Stomach (tissue), 4 donors: ENCODE results near the gene RANBP10.

Experiments
- CTCF ChIP-seq, 7 experiments: fragments of 450-650 bp in 4 of 7; fragments of 200-600 bp in 3 of 7; sonication (generic) in 3 of 7; IDR thresholded peaks; one replicate each; pipeline ENCODE4 v1.5.1; 2016 to 2019; ENCODE audit warnings: antibody characterized with exemption in 7 of 7, control low read depth in 2 of 7, mild to moderate bottlenecking in 1 of 7
- POLR2A ChIP-seq, 4 donors: fragments of 450-650 bp; IDR thresholded peaks; one replicate each; pipeline ENCODE4 v1.6.1; 2016; ENCODE audit warnings: antibody characterized with exemption in 4 of 4, control low read depth in 2 of 4, mild to moderate bottlenecking in 1 of 4, moderate library complexity in 1 of 4

- TF ChIP-seq CTCF (IDR thresholded peaks at IDR 0.05) (no peak), POLR2A (IDR thresholded peaks at IDR 0.05) (no peak)
Observed at GRCh38 chr16:67804853-67805542, 1.4 kb downstream of the RANBP10 start.
